Osteocyte (in vitro differentiated cells): ENCODE data around the gene APOBEC2. TPM values are rescaled to one million over a fixed set of nuclear protein-coding genes. Genes with fewer than 3 reads are reported as not detected.
A peak's percentile ranks its signal among the peaks of the same experiment; 100 is the strongest.

Experiments
- DNase-seq: peaks from one replicate; pipeline ENCODE4 v3.0.0; 2021; ENCODE audit warnings: mixed read lengths; ENCODE audit not compliant: unreplicated experiment; ENCODE audit errors: extremely low spot score
- H3K27ac Mint-ChIP-seq: one replicate; pipeline ENCODE4 v1.8.0; 2021; ENCODE audit warnings: mild to moderate bottlenecking, mixed read lengths; ENCODE audit not compliant: unreplicated experiment
- H3K27me3 Mint-ChIP-seq: one replicate; pipeline ENCODE4 v1.8.0; 2021; ENCODE audit warnings: mixed read lengths; ENCODE audit not compliant: unreplicated experiment
- H3K36me3 Mint-ChIP-seq: one replicate; pipeline ENCODE4 v1.8.0; 2021; ENCODE audit warnings: mixed read lengths; ENCODE audit not compliant: unreplicated experiment
- H3K4me1 Mint-ChIP-seq: one replicate; pipeline ENCODE4 v1.8.0; 2021; ENCODE audit warnings: mixed read lengths; ENCODE audit not compliant: unreplicated experiment
- H3K4me3 Mint-ChIP-seq: one replicate; pipeline ENCODE4 v1.8.0; 2021; ENCODE audit warnings: mild to moderate bottlenecking, moderate library complexity, mixed read lengths; ENCODE audit not compliant: unreplicated experiment
- H3K9me3 Mint-ChIP-seq: one replicate; pipeline ENCODE4 v1.8.0; 2021; ENCODE audit warnings: mixed read lengths; ENCODE audit not compliant: unreplicated experiment
- CTCF ChIP-seq: fragments of 200-600 bp; sonication (generic); IDR thresholded peaks from 2 replicates; pipeline ENCODE4 v1.5.0; 2021; ENCODE audit warnings: antibody characterized with exemption, mild to moderate bottlenecking, moderate library complexity
- total RNA-seq: library from RNA; stranded (reverse); gene quantifications from 2 replicates; pipeline ENCODE4 v1.2.1, GENCODE V29; 2021

Gene APOBEC2
- total RNA-seq, 1 donor from 2014 or later, result not detected

GRCh38 chr6:41065550-41066026, 12.6 kb downstream of the APOBEC2 start:
- Mint-ChIP-seq H3K4me3 (no peak overlapping the region), H3K27me3 (no peaks in the 10 kb centered on the region), H3K9me3 (no peaks in the 10 kb centered on the region), H3K36me3 (peaks cover 17% of the 10 kb centered on the region), H3K27ac (no peak overlapping the region), H3K4me1 (peaks cover 8% of the 10 kb centered on the region)
- no peak for DNase-seq
- TF ChIP-seq CTCF, result no peak

GRCh38 chr6:41066867-41067304, 13.9 kb downstream of the APOBEC2 start:
- Mint-ChIP-seq H3K4me1 (peaks cover 16% of the 10 kb centered on the region), H3K4me3 (no peak overlapping the region), H3K27ac (no peak overlapping the region), H3K36me3 (peaks cover 11% of the 10 kb centered on the region), H3K9me3 (no peaks in the 10 kb centered on the region), H3K27me3 (no peaks in the 10 kb centered on the region)
- DNase-seq, result no peak
- TF ChIP-seq CTCF, result peak; percentile 83

- H3K4me1 Mint-ChIP-seq, result peaks cover 33% of the 10 kb centered on the region
Measured at GRCh38 chr6:41071501-41071922, 18.5 kb downstream of the APOBEC2 start.

GRCh38 chr6:41071923-41072835, 19.2 kb downstream of the APOBEC2 start, which contains the start of gene OARD1:
OARD1 (minus strand) TSS chr6:41072356; CDS start chr6:41071634, 722 bp downstream.
- peak; percentile 100 for DNase-seq
- no peaks in the 10 kb centered on the region for H3K36me3 Mint-ChIP-seq
- peak within 1 kb of the TSS; percentile 99 for H3K27ac Mint-ChIP-seq
- no peaks in the 10 kb centered on the region for H3K9me3 Mint-ChIP-seq
- no peaks in the 10 kb centered on the region for H3K27me3 Mint-ChIP-seq
- TF ChIP-seq CTCF, result no peak
- peaks cover 27% of the 10 kb centered on the region for H3K4me1 Mint-ChIP-seq
- peak within 1 kb of the TSS; percentile 91 for H3K4me3 Mint-ChIP-seq

More at GRCh38 chr6:41071501-41071922, 18.5 kb downstream of the APOBEC2 start:
- Mint-ChIP-seq H3K36me3 (peaks cover 5% of the 10 kb centered on the region), H3K9me3 (no peaks in the 10 kb centered on the region), H3K4me3 (peak overlapping the region; percentile 91), H3K27ac (peak overlapping the region; percentile 99), H3K27me3 (no peaks in the 10 kb centered on the region)
- TF ChIP-seq CTCF, result no peak
- no peak for DNase-seq

GRCh38 chr6:41072836-41073202, 19.8 kb downstream of the APOBEC2 start, which contains the start of gene NFYA:
NFYA (plus strand) TSS chr6:41072974; CDS start chr6:41079090, 6,116 bp downstream.
- peak within 1 kb of the TSS; percentile 94 for H3K4me3 Mint-ChIP-seq
- no peaks in the 10 kb centered on the region for H3K27me3 Mint-ChIP-seq
- H3K4me1 Mint-ChIP-seq, result peaks cover 29% of the 10 kb centered on the region
- no peak for DNase-seq
- peak within 1 kb of the TSS; percentile 99 for H3K27ac Mint-ChIP-seq
- no peaks in the 10 kb centered on the region for H3K9me3 Mint-ChIP-seq
- no peak for TF ChIP-seq CTCF
- no peaks in the 10 kb centered on the region for H3K36me3 Mint-ChIP-seq
